ENCODE measurements around the gene P3H2.
"Not testable (repeated sequence)": the region's sequence is repeated elsewhere in the genome, so short reads cannot be mapped to it uniquely, and the experiment has no call there.

Gene P3H2

GRCh38 chr3:190083635-190084034 is 37.1 kb downstream of the P3H2 start:
- no peak for DNase-seq

GRCh38 chr3:190081389-190081788 is 39.3 kb downstream of the P3H2 start:
- DNase-seq: no peak

GRCh38 chr3:190079173-190079572 is 41.5 kb downstream of the P3H2 start:
- not testable (repeated sequence) for DNase-seq

- DNase-seq: no peak
Observed at GRCh38 chr3:190077395-190078045, 43.2 kb downstream of the P3H2 start.

GRCh38 chr3:190076601-190077394 is 43.9 kb downstream of the P3H2 start:
- DNase-seq: no peak

GRCh38 chr3:190076136-190076535 is 44.6 kb downstream of the P3H2 start:
- DNase-seq: no peak

- no peak for DNase-seq
Observed at GRCh38 chr3:190074817-190075216, 45.9 kb downstream of the P3H2 start.

- no peak for DNase-seq
Observed at GRCh38 chr3:190073264-190074008, 47.3 kb downstream of the P3H2 start.

- no peak for DNase-seq
Observed at GRCh38 chr3:190072856-190073255, 47.8 kb downstream of the P3H2 start.

- DNase-seq: not testable (repeated sequence)
Observed at GRCh38 chr3:190071921-190072320, 48.8 kb downstream of the P3H2 start.

GRCh38 chr3:190070622-190071347 is 49.9 kb downstream of the P3H2 start:
- no peak for DNase-seq

GRCh38 chr3:190065204-190065603 is 55.5 kb downstream of the P3H2 start:
- DNase-seq: no peak

GRCh38 chr3:190064659-190065058 is 56.0 kb downstream of the P3H2 start:
- DNase-seq: no peak

GRCh38 chr3:190064112-190064511 is 56.6 kb downstream of the P3H2 start:
- no peak for DNase-seq

- DNase-seq: no peak
Observed at GRCh38 chr3:190063490-190063889, 57.2 kb downstream of the P3H2 start.

- DNase-seq: no peak
Observed at GRCh38 chr3:190060192-190060775, 60.4 kb downstream of the P3H2 start.

- DNase-seq: no peak
Observed at GRCh38 chr3:190059242-190059590, 61.5 kb downstream of the P3H2 start.

GRCh38 chr3:190058521-190059241 is 62.0 kb downstream of the P3H2 start:
- DNase-seq: no peak

GRCh38 chr3:190056742-190057141 is 64.0 kb downstream of the P3H2 start:
- DNase-seq: no peak

GRCh38 chr3:190055773-190056172 is 64.9 kb downstream of the P3H2 start:
- DNase-seq: no peak

- no peak for DNase-seq
Observed at GRCh38 chr3:190053919-190054672, 66.6 kb downstream of the P3H2 start.

Measured in activated CD4-positive, CD25-positive, alpha-beta regulatory T cell treated with anti-CD3 and anti-CD28 coated beads, Interleukin-2, amount 50 U/mL, for 72 hours (primary cell).